GM19099 (cell line): Measurements from ENCODE around the gene GJC2.

Experiments used
- POLR2A ChIP-seq: IDR thresholded peaks from 3 replicates; pipeline ENCODE4 v1.6.1; 2011; ENCODE audit warnings: low read depth; ENCODE audit not compliant: insufficient read length; ENCODE audit errors: extremely low read depth

The GJC2 gene

DNA sequence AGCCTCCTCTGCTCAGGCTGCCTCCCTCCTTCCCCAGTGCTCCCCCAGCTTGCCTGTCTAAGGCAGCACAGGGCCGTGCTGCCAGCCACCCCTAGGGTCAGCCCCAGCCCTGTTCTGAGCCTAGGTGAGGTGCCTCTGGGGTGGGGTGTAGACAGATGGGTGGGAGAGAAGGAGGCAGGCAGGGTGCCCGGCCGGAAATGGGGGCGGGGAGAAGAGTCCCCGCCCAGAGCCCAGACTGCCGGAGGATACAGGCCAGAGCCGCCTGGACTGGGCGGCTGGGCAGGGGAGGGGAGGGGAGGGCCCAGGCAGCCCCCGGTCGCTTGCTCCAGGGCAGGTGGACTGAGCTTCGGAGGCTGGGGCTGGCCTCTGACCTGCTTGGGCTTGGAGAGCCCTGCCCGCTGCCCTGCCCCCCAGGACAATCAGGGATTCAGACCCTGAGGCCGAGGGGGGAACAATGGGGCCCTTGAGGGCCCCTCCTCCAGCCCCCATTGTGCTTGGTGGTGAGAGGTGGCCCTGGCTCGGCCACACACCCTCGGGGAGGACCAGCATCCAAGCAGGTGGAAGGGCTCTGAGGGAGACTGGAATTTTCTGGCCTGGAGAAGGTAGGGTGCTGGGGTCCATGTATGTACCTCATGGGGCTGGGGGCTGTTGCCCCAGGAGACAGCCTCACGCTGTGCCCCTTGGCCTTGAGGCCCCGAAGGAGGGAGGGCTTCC, at the start of gene GJC2:
TSS of gene GJC2 (plus strand) at position 525 of the 714 bp plus-strand sequence. CDS start 7,829 bp downstream, outside the sequence.
- no peak for TF ChIP-seq POLR2A

GRCh38 chr1:228100822-228101613, 48.7 kb upstream of the GJC2 start:
- TF ChIP-seq POLR2A = no peak

GRCh38 chr1:228101614-228101993, 48.1 kb upstream of the GJC2 start:
- TF ChIP-seq POLR2A = no peak

DNA sequence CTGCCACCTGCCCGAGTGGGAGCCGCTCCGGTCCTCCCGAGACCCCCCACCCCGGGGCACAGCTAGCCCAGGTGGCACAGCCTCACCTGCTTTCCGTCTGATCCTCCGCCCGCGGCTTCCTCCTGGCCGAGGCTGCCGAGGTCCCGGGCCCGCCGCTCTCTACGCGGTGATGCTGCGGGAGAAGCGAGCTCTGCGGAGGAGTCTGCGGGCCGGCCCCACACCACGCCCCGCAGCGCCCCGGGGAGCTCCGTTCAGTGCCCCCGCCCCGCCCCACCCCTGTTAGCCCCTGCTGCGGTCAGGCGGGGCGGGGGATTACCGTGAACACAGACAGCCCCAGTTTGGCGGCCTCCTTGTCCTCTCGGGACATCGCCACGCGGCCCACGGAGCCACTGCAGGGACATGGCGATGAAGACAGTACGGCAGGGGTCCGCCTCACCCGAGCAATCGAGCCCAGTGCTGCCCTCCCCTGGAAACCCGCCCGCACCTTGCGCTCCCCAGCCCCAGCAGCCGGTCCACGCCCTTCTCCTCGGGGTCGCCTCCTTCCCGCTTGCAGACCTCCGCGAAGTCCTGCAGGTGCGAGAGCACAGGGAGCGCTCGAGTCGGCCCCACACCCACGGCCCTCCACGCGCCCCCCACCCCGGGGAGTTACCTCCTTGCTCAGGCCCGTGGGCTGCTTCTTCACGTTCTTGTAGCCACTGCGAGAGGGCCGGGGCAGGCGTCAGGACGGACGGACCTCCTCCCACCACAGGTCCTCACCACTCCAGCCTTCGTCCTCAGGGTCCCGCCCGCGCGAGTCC, 47.5 kb upstream of the GJC2 start:
- TF ChIP-seq POLR2A = no peak

DNA sequence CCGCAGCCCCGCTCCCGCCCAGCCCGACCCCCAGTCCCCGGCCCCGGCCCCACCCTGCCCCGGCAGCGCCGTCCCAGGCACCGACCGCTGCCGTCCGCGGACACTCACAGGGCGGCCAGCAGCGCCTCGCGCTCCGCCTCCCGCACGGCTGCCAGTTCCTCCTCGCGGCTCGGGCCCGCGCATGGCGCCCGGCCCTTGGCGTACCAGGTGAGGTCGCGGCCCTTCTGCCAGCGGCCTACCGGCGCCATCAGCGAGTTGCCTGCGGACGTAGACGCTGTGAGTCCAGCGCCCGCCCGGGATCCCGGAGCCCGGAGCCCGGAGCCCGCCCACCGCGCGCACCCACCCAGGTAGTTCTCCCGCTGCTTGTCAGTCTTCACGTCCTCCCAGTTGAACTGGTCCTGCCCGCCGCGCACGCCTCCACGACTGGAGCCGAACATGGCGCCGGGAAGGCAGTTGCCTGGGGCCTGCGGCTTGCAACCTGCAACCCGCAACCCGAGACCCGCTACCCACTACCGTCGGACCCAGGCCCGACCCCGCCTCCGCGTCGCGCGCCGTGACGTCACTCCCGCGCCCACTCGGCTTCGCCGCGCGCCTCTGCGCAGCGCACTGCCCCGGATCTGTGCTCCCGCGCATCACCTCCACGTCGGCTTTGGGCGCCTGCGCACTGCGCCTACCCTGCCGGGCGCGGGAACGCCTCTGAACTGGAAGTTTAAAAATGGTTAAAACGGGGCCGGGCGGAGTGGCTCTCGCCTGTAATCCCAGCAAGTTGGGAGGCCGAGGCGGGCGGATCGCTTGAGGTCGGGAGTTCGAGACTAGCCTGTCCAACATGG, 46.7 kb upstream of the GJC2 start, which contains the start of gene C1orf35:
TSS of gene C1orf35 (minus strand) at position 535 of the 830 bp plus-strand sequence. CDS start at position 437, 98 bp downstream.
- peak; percentile 42 for TF ChIP-seq POLR2A

DNA sequence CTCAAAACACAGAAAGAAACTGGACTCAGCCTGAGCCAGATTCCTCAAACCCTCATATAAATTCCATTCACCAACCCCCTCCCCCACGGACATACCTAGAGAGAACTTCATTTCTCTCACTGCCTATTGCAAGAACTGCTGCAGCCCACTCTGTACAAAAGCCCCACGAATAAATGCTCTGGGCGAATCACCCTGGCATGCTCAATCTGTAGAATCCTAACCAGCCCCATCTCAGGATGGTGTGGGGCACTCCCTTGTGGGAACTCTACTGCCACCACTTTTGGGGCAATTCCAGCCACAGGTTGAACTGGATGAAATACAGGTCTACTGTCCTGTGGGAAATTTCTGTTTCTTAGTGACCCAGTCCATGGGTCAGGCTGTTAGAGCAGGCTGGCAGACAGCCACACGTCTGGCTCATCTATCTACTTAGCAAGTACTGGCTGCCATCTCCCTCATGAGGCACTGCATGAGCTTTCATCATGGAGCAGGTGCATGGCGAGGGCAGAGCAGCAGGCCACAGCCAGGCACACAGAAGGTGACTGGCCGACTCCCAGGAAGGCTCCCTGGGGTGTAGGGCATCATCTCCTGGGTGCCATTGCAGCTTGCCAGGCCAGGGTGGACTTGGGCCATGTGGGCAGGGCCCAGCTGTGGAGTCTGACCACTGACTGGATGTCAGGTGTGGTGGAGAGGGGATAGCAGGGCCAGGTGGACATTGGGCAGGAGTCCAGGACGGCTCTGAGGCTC, 45.0 kb upstream of the GJC2 start:
- no peak for TF ChIP-seq POLR2A

DNA sequence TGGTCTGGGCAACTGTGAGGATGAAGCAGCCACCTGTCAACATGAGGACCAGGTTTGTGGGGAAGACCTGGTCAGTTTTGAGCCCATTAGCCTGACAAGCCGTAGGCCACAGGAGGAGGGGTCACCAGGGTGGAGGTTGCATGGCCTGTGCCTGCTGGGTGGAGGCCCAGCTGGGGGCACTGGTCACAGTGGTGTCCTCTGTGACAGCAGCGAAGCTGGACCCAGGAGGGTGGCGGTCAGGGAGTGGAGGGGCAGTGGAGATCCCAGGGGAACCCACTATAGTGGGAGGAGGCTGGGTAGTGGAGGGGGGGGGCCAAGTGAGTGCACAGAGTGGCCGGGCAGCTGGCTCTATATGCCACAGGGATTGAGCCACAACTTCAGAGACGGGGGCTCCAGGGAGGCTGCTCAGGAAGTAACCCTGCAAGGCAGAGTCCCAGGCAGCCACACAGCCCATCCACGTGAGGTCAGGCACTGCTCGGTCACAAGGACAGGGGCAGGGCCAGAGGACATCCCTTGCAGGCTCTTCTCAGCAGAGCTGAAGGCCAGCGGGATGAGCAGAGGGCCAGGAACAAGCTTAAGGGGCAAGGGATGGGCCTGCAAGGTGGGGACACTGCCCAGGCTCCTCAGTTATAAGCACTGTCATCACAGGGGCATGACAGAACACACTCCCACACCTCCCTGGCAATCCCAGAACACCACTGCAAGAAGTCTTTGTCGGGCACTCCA, 44.3 kb upstream of the GJC2 start:
- no peak for TF ChIP-seq POLR2A

- TF ChIP-seq POLR2A = no peak
Measured at GRCh38 chr1:228105996-228106799, 43.5 kb upstream of the GJC2 start.

- TF ChIP-seq POLR2A = no peak
Measured at GRCh38 chr1:228106800-228107054, 43.0 kb upstream of the GJC2 start.

GRCh38 chr1:228107636-228108035, 42.1 kb upstream of the GJC2 start:
- no peak for TF ChIP-seq POLR2A

DNA sequence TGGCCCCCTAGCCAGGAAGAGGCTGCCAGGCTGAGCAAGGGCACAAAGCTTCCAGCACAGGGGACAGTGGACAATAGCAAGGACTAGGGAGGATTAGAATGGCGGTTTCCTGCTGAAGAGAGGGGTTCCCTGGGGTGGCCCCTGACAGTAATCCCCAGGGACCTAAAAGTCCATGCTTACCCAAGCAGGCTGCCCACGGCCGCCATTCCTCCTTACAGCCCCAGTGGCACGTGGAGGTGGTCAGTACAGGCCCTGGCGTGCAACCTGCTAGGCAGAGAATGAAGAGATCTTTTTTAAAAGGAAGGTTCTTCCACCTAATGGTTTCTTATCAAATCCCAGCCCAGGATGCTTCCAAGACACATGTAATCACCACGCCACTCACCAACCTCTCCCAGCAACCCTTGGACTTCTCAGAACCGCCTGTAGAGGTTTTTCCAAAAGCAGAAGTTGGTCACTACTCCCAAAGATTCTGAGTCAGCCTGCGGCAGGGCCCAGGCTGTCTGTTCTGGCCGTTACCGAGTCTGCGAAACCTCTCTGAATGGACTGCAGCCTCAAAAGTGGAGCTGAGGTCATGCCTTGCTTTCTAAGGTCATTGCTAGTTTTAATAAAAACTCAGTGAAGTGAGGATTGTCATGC, 41.6 kb upstream of the GJC2 start:
- no peak for TF ChIP-seq POLR2A

GRCh38 chr1:228108742-228109072, 41.0 kb upstream of the GJC2 start:
- no peak for TF ChIP-seq POLR2A

DNA sequence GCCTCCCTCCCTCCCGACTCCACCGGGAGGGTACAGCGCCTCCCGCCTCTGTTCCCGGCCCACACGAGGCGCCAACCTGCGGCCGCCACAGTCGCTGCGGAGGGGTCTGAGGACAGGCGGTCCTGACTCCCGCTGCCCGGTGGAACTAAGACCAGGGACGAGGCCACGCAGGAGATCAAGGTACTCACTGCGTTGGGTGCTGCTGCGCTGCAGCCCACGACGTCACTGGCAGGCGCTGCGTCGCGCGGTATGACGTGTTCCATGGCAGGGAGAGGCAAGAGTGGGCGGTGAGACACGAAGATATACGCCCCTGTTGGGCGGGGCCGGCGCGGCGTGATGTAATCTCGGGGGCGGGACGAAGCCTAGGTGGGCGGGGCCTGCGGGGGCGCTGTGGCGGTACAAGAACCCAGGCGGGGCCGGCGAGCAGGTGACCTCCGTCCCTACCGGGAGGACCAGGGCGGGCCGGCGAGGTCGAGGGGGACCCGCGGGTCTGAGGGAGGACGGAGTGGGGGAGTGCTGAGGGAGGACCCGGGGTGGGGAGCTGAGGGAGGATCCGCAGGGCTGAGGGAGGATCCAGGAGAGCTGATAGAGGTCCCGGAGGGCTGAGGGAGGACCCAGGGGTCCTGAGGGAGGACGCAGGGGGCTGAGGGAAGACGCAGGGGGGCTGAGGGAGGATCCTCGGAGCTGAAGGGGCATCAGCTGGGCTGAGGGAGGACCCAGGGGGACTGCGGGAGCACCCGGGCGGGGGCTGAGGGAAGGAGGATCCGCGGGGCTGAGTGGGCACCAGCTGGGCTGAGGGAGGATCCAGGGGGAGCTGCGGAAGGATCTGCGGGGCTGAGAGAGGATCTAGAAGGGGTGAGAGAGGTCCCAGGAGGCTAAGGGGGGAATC, 40.4 kb upstream of the GJC2 start, which contains the start of gene MRPL55:
TSS of gene MRPL55 (minus strand) at position 227 of the 889 bp plus-strand sequence. CDS start 1,039 bp downstream, outside the sequence.
- peak; percentile 92 for TF ChIP-seq POLR2A
